ENCODE measurements around the gene CRYBB1. TPM values are rescaled to one million over a fixed set of nuclear protein-coding genes. Genes with fewer than 3 reads are reported as not detected.

Gene CRYBB1
- total RNA-seq, 1 donor from 2014 or later, result 1.4 TPM

GRCh38 chr22:26621663-26622062 lies 3.8 kb upstream of the CRYBB1 start, which contains the start of gene CRYBA4:
Gene CRYBA4 (plus strand): TSS chr22:26621963. CDS start chr22:26622597, 634 bp downstream.
- Histone ChIP-seq H3K36me3 (no peaks in the 10 kb centered on the region), H3K4me3 (no peak within 1 kb of the TSS), H3K27me3 (ENCODE audit: low read depth) (no peaks in the 10 kb centered on the region), H3K9me3 (no peaks in the 10 kb centered on the region), H3K27ac (no peak within 1 kb of the TSS), H3K4me1 (peaks cover 22% of the 10 kb centered on the region)
- no peak for TF ChIP-seq CTCF (IDR thresholded peaks at IDR 0.05)
- intact Hi-C loops (cut with DNase I), result no loop called here
- ATAC-seq (no peak), DNase-seq (no peak)

- Histone ChIP-seq H3K36me3 (no peaks in the 10 kb centered on the region), H3K27me3 (ENCODE audit: low read depth) (no peaks in the 10 kb centered on the region), H3K27ac (no peak overlapping the region), H3K4me3 (no peak overlapping the region), H3K9me3 (no peaks in the 10 kb centered on the region), H3K4me1 (peaks cover 30% of the 10 kb centered on the region)
- no peak for TF ChIP-seq CTCF (IDR thresholded peaks at IDR 0.05)
- DNase-seq (no peak), ATAC-seq (no peak)
- intact Hi-C loops (cut with DNase I), result no loop called here
Observed at GRCh38 chr22:26620197-26620596, 2.4 kb upstream of the CRYBB1 start.

- intact Hi-C loops (cut with DNase I), result no loop called here
- Histone ChIP-seq H3K27ac (no peak overlapping the region), H3K36me3 (no peaks in the 10 kb centered on the region), H3K9me3 (no peaks in the 10 kb centered on the region), H3K4me3 (no peak overlapping the region), H3K27me3 (ENCODE audit: low read depth) (peaks cover under 1% of the 10 kb centered on the region), H3K4me1 (peaks cover 30% of the 10 kb centered on the region)
- TF ChIP-seq CTCF (IDR thresholded peaks at IDR 0.05), result no peak
- peak in 1 of 2 donors; percentile 33 for ATAC-seq
- no peak for DNase-seq
Observed at GRCh38 chr22:26619510-26619909, 1.7 kb upstream of the CRYBB1 start.

- no peaks in the 10 kb centered on the region for H3K9me3 ChIP-seq
- intact Hi-C loops (cut with DNase I), result no loop called here
- H3K4me3 ChIP-seq, result no peak overlapping the region
- TF ChIP-seq CTCF (IDR thresholded peaks at IDR 0.05), result no peak
- no peaks in the 10 kb centered on the region for H3K36me3 ChIP-seq
- peaks cover 30% of the 10 kb centered on the region for H3K4me1 ChIP-seq
- ATAC-seq, result no peak
- peaks cover 5% of the 10 kb centered on the region for H3K27me3 ChIP-seq (ENCODE audit: low read depth)
- no peak for DNase-seq
- H3K27ac ChIP-seq, result peak overlapping the region; percentile 24
Observed at GRCh38 chr22:26618455-26618854, 628 bp upstream of the CRYBB1 start.

- intact Hi-C loops (cut with DNase I), result no loop called here
- Histone ChIP-seq H3K27ac (no peak overlapping the region), H3K4me3 (no peak overlapping the region), H3K4me1 (peaks cover 30% of the 10 kb centered on the region), H3K9me3 (no peaks in the 10 kb centered on the region), H3K36me3 (no peaks in the 10 kb centered on the region), H3K27me3 (ENCODE audit: low read depth) (peaks cover 5% of the 10 kb centered on the region)
- TF ChIP-seq CTCF (IDR thresholded peaks at IDR 0.05), result no peak
- no peak for DNase-seq
- ATAC-seq, result no peak
Observed at GRCh38 chr22:26616650-26617049, 1.2 kb downstream of the CRYBB1 start.

Measured in lower lobe of right lung (tissue), 2 donors.